ENCODE measurements around the gene GALNTL6. TPM values are rescaled to one million over a fixed set of nuclear protein-coding genes. Genes with fewer than 3 reads are reported as not detected.

The GALNTL6 gene
- total and polyA plus RNA-seq, 2 of the 4 experiments (the other 2 are of a cell fraction): under 0.01 TPM; not detected in 1

- dilution Hi-C loops (cut with HindIII; ENCODE audit: low sequenced_read_pairs, unreplicated experiment): no loop called here
- WGBS, 2 experiments (ENCODE audit: extremely low coverage in 2 of 2, insufficient read length in 1 of 2): no CpG with 5 or more reads among the region's 2 CpGs
- no peaks in the 10 kb centered on the region for H3K36me3 ChIP-seq (ENCODE audit: control insufficient read depth, insufficient read depth, low read length)
These were observed 988.8 kb downstream of the GALNTL6 start for GRCh38 chr4:172802032-172802431.

More at GRCh38 chr4:172802032-172802431, 988.8 kb downstream of the GALNTL6 start:
- Histone ChIP-seq H3K23ac (ENCODE audit: low read depth, low read length) (no peak overlapping the region), H4K5ac (ENCODE audit: low read depth, low read length) (no peak overlapping the region), H2AK9ac (replicated peaks; ENCODE audit: low read depth, low read length, poor library complexity) (no peak overlapping the region), H3K14ac (replicated peaks; ENCODE audit: low read depth, low read length) (no peak overlapping the region), H3K4ac (ENCODE audit: low read depth, low read length) (no peak overlapping the region), H3K9me1 (ENCODE audit: insufficient read depth, low read length) (no peaks in the 10 kb centered on the region), H2AK5ac (ENCODE audit: low read depth, low read length) (no peak overlapping the region), H2BK15ac (ENCODE audit: low read depth, low read length) (no peak overlapping the region), H2BK5ac (ENCODE audit: low read depth, low read length, poor library complexity, severe bottlenecking) (no peak overlapping the region), H3K4me3 (ENCODE audit: insufficient read depth, low read depth, low read length) (no peak overlapping the region), H2BK120ac (ENCODE audit: low read depth, low read length) (no peak overlapping the region), H3K56ac (ENCODE audit: extremely low read depth, insufficient read depth, low read length) (no peak overlapping the region), H3K4me1 (ENCODE audit: control insufficient read depth, insufficient read depth, low read length) (no peaks in the 10 kb centered on the region), H3K9ac (ENCODE audit: low read depth, low read length) (no peak overlapping the region), H3K27ac (ENCODE audit: insufficient read depth, low read length) (no peak overlapping the region), H4K91ac (ENCODE audit: insufficient read depth, low read depth, low read length) (no peak overlapping the region), H3K9me3 (ENCODE audit: control insufficient read depth, insufficient read depth, low read length) (no peaks in the 10 kb centered on the region), H4K8ac (ENCODE audit: low read depth in 2 of 2, low read length in 2 of 2) (no peak overlapping the region), H2AFZ (replicated peaks; ENCODE audit: low read length, poor library complexity) (no peak overlapping the region), H3K4me2 (ENCODE audit: low read depth, low read length) (no peak overlapping the region), H3K79me1 (ENCODE audit: low read depth in 1 of 2, low read length in 2 of 2) (no peaks in the 10 kb centered on the region), H3K27me3 (ENCODE audit: control insufficient read depth, insufficient read depth, low read length) (no peaks in the 10 kb centered on the region), H4K20me1 (ENCODE audit: insufficient read depth, low read length) (no peaks in the 10 kb centered on the region), H2BK20ac (ENCODE audit: low read depth, low read length) (no peak overlapping the region), H3K18ac (ENCODE audit: low read depth, low read length) (no peak overlapping the region)
- no peak for ATAC-seq (ENCODE audit: low read depth)
- TF ChIP-seq CEBPB (IDR thresholded peaks at IDR 0.05; ENCODE audit: low read depth, low read length): no peak
- no peak for TF ChIP-seq SMC3 (IDR thresholded peaks at IDR 0.05; ENCODE audit: low read depth, low read length)
- no peak for TF ChIP-seq CTCF (conservative IDR thresholded peaks at IDR 0.05; ENCODE audit: low read depth, low read length)
- TF ChIP-seq NFE2L2 (IDR thresholded peaks at IDR 0.05; ENCODE audit: low read depth, low read length): no peak
- TF ChIP-seq CHD1 (IDR thresholded peaks at IDR 0.05; ENCODE audit: low read depth, low read length): no peak
- TF ChIP-seq USF2 (IDR thresholded peaks at IDR 0.05; ENCODE audit: low read depth, low read length): no peak
- TF ChIP-seq RFX5 (IDR thresholded peaks at IDR 0.05; ENCODE audit: low read depth, low read length): no peak
- no peak for TF ChIP-seq ELK1 (IDR thresholded peaks at IDR 0.05; ENCODE audit: borderline replicate concordance, low read depth, low read length)
- no peak for TF ChIP-seq RAD21 (IDR thresholded peaks at IDR 0.05; ENCODE audit: low read length)
- no peak for TF ChIP-seq MXI1 (IDR thresholded peaks at IDR 0.05; ENCODE audit: borderline replicate concordance, low read depth, low read length)
- no peak for TF ChIP-seq RCOR1 (IDR thresholded peaks at IDR 0.05; ENCODE audit: insufficient replicate concordance, low read length)
- TF ChIP-seq MAZ (IDR thresholded peaks at IDR 0.05; ENCODE audit: borderline replicate concordance, low read depth, low read length): no peak
- TF ChIP-seq MAFK (IDR thresholded peaks at IDR 0.05; ENCODE audit: low read depth, low read length): no peak
- no peak for TF ChIP-seq FOS (IDR thresholded peaks at IDR 0.05; ENCODE audit: low read depth, low read length)
- TF ChIP-seq BHLHE40 (IDR thresholded peaks at IDR 0.05; ENCODE audit: low read depth, low read length): no peak
- no peak for TF ChIP-seq POLR2A (IDR thresholded peaks at IDR 0.05; ENCODE audit: low read depth, low read length)
- in situ Hi-C loops (cut with MboI; ENCODE audit: low sequenced_read_pairs) (no loop called here), intact Hi-C loops (cut with micrococcal nuclease) (no loop called here)
- DNase-seq: no peak
- BruUV-seq (replicated peaks): no TSS peak
- ChIA-PET POLR2A (ENCODE audit: unreplicated experiment) (no interaction called here), CTCF (no interaction called here)
